ENCODE measurements around the gene CPSF4.
A peak's percentile ranks its signal among the peaks of the same experiment; 100 is the strongest.

The CPSF4 gene

GRCh38 chr7:99452541-99452940, 13.8 kb downstream of the CPSF4 start:
- ChIA-PET POLR2A (no interaction called here), CTCF (no interaction called here)
- Histone ChIP-seq H3K36me3 (ENCODE audit: control insufficient read depth in 2 of 2, insufficient read depth in 1 of 2, low read length in 2 of 2) (peaks cover 10 to 97% of the 10 kb centered on the region in 2 experiments; a peak in 2 of 3 replicates), H3K4me1 (ENCODE audit: control insufficient read depth, insufficient read depth, low read length) (no peaks in the 10 kb centered on the region), H3K27ac (ENCODE audit: extremely low read depth, low read depth, low read length) (no peak overlapping the region), H3K4me3 (ENCODE audit: low read depth, low read length) (no peak overlapping the region), H3K9me3 (ENCODE audit: control insufficient read depth, insufficient read depth, low read depth, low read length) (no peaks in the 10 kb centered on the region)
- TF ChIP-seq ZSCAN16 (tag by site-specific recombination; IDR thresholded peaks at IDR 0.05) (no peak), ZNF529 (tag by site-specific recombination; IDR thresholded peaks at IDR 0.05; ENCODE audit: insufficient replicate concordance) (no peak), ZNF707 (tag by site-specific recombination; IDR thresholded peaks at IDR 0.05) (no peak), ZNF488 (tag by site-specific recombination; IDR thresholded peaks at IDR 0.05) (no peak), ZNF398 (tag by site-specific recombination; IDR thresholded peaks at IDR 0.05) (no peak), ZNF610 (tag by site-specific recombination; IDR thresholded peaks at IDR 0.05; ENCODE audit: borderline replicate concordance) (no peak), YY1 (tag by site-specific recombination; IDR thresholded peaks at IDR 0.05) (no peak), ZNF677 (tag by site-specific recombination; IDR thresholded peaks at IDR 0.05) (no peak), ZEB2 (tag by site-specific recombination; IDR thresholded peaks at IDR 0.05) (no peak), AEBP2 (tag by site-specific recombination; IDR thresholded peaks at IDR 0.05; ENCODE audit: borderline replicate concordance) (no peak), KLF9 (tag by site-specific recombination; IDR thresholded peaks at IDR 0.05; ENCODE audit: low read depth) (no peak), ZNF341 (tag by site-specific recombination; IDR thresholded peaks at IDR 0.05; ENCODE audit: low read depth) (no peak), PRDM1 (tag by site-specific recombination; IDR thresholded peaks at IDR 0.05) (no peak), ZBTB44 (tag by site-specific recombination; IDR thresholded peaks at IDR 0.05) (no peak)

- peak; percentile 99 for TF ChIP-seq ZNF449 (tag by site-specific recombination; IDR thresholded peaks at IDR 0.05)
- peak; percentile 74 for TF ChIP-seq ZIC2 (tag by site-specific recombination; IDR thresholded peaks at IDR 0.05)
- no peak for TF ChIP-seq ZNF580 (tag by site-specific recombination; IDR thresholded peaks at IDR 0.05)
- H3K36me3 ChIP-seq (ENCODE audit: control insufficient read depth in 2 of 2, insufficient read depth in 1 of 2, low read length in 2 of 2): peaks cover 6 to 97% of the 10 kb centered on the region in 2 experiments; a peak in 1 of 3 replicates
- H3K4me3 ChIP-seq (ENCODE audit: low read depth, low read length): no peak overlapping the region
- H3K4me1 ChIP-seq (ENCODE audit: control insufficient read depth, insufficient read depth, low read length): no peaks in the 10 kb centered on the region
- no peaks in the 10 kb centered on the region for H3K9me3 ChIP-seq (ENCODE audit: control insufficient read depth, insufficient read depth, low read depth, low read length)
- ChIA-PET POLR2A (no interaction called here), CTCF (no interaction called here)
- no peak overlapping the region for H3K27ac ChIP-seq (ENCODE audit: extremely low read depth, low read depth, low read length)
Measured at GRCh38 chr7:99453105-99453504, 14.4 kb downstream of the CPSF4 start.
